NT2/D1 (cell line): ENCODE results near the gene PDHA1.

Experiments used
- SUZ12 ChIP-seq: IDR thresholded peaks from 2 replicates; pipeline ENCODE4 v1.6.1; 2011; ENCODE audit not compliant: insufficient read length, insufficient read depth; ENCODE audit errors: extremely low read depth
- YY1 ChIP-seq: IDR thresholded peaks from 2 replicates; pipeline ENCODE4 v1.6.1; 2011; ENCODE audit not compliant: insufficient read length, insufficient read depth
- ZNF274 ChIP-seq: IDR thresholded peaks from 2 replicates; pipeline ENCODE4 v1.6.1; 2011; ENCODE audit warnings: mild to moderate bottlenecking, low read depth, low read length

DNA sequence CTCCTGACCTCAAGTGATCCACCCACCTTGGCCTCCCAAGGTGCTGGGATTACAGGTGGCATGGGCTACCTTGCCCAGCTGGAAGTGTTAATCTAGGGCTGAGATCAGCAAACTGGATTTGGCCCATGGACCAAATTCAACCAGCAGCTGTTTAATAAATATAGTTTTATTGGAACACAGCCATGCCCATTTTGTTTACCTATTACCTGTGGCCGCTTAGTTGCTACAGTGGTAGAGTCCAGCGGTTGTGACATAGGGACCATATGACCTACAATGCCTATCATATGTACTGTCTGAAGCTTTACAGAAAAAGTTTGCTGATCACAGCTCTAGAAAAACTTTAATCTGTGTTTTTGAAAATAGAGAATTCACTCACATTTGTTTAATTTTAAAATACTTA lies 17.2 kb upstream of the PDHA1 start:
- TF ChIP-seq YY1 (no peak), SUZ12 (no peak), ZNF274 (no peak)
